ENCODE results near the gene PCSK4.

- TF ChIP-seq BDP1 (IDR thresholded peaks at IDR 0.05; ENCODE audit: insufficient read depth, insufficient read length) (no peak), FOXO4 (CRISPR knock-in tag; IDR thresholded peaks at IDR 0.05) (no peak), EP300 (IDR thresholded peaks at IDR 0.05; ENCODE audit: low read length) (no peak), CAMTA2 (CRISPR knock-in tag; conservative IDR thresholded peaks at IDR 0.05) (no peak), ZFX (CRISPR knock-in tag; IDR thresholded peaks at IDR 0.05) (no peak), CEBPB (tag; IDR thresholded peaks at IDR 0.05) (no peak), GABPA (tag; conservative IDR thresholded peaks at IDR 0.05; ENCODE audit: low read depth) (no peak), ZSCAN29 (IDR thresholded peaks at IDR 0.05) (no peak), ZBTB43 (CRISPR knock-in tag; IDR thresholded peaks at IDR 0.05) (no peak)
- TF ChIP-seq, protein P1, sequence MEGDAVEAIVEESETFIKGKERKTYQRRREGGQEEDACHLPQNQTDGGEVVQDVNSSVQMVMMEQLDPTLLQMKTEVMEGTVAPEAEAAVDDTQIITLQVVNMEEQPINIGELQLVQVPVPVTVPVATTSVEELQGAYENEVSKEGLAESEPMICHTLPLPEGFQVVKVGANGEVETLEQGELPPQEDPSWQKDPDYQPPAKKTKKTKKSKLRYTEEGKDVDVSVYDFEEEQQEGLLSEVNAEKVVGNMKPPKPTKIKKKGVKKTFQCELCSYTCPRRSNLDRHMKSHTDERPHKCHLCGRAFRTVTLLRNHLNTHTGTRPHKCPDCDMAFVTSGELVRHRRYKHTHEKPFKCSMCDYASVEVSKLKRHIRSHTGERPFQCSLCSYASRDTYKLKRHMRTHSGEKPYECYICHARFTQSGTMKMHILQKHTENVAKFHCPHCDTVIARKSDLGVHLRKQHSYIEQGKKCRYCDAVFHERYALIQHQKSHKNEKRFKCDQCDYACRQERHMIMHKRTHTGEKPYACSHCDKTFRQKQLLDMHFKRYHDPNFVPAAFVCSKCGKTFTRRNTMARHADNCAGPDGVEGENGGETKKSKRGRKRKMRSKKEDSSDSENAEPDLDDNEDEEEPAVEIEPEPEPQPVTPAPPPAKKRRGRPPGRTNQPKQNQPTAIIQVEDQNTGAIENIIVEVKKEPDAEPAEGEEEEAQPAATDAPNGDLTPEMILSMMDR (IDR thresholded peaks at IDR 0.05 in 2 of 3, conservative IDR thresholded peaks at IDR 0.05 in 1 of 3; ENCODE audit: insufficient read depth in 2 of 3, low read depth in 1 of 3, low read length in 3 of 3), result no peak
- TF ChIP-seq, protein P2, sequence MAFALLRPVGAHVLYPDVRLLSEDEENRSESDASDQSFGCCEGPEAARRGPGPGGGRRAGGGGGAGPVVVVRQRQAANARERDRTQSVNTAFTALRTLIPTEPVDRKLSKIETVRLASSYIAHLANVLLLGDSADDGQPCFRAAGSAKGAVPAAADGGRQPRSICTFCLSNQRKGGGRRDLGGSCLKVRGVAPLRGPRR (CRISPR knock-in tag; IDR thresholded peaks at IDR 0.05), result no peak
Observed at GRCh38 chr19:1514986-1515721, 25.0 kb upstream of the PCSK4 start.
